Dermis microvascular lymphatic vessel endothelial cell (primary cell): Measurements from ENCODE around the gene BCL10. TPM values are rescaled to one million over a fixed set of nuclear protein-coding genes. Genes with fewer than 3 reads are reported as not detected.

Experiments used
- DNase-seq, 2 donors: peaks; one replicate each; pipeline versions ENCODE4 v3.0.0 to v3.0.0-alpha.2; 2010; ENCODE audit warnings: low read depth in 2 of 2
- total RNA-seq: library from RNA; depleted of rRNA; stranded (reverse); fragments of >200 nt; gene quantifications from 2 replicates; pipeline ENCODE4 v1.2.1, GENCODE V29; 2014

Gene BCL10
- total RNA-seq, 1 donor from 2014 or later = 51.3 TPM

- DNase-seq = no peak
Measured at GRCh38 chr1:85224734-85225623, 51.5 kb downstream of the BCL10 start.

- no peak for DNase-seq
Measured at GRCh38 chr1:85224295-85224694, 52.1 kb downstream of the BCL10 start.

GRCh38 chr1:85223334-85223733 lies 53.1 kb downstream of the BCL10 start:
- DNase-seq = no peak

GRCh38 chr1:85220756-85221201 lies 55.7 kb downstream of the BCL10 start:
- DNase-seq = no peak

- no peak for DNase-seq
Measured at GRCh38 chr1:85219853-85220610, 56.4 kb downstream of the BCL10 start.

- no peak for DNase-seq
Measured at GRCh38 chr1:85216697-85217096, 59.7 kb downstream of the BCL10 start.

Other genes starting within 250 kb of the BCL10 start
- not detected in 2 replicates for gene MCOLN3, start 228.1 kb downstream of the BCL10 start, total RNA-seq
- 4.0 and 6.1 TPM in 2 replicates for gene SYDE2, start 75.6 kb downstream of the BCL10 start, total RNA-seq
- 12.3 and 16.2 TPM in 2 replicates for gene C1orf52, start 17.0 kb downstream of the BCL10 start, total RNA-seq
- 36.8 and 45.9 TPM in 2 replicates for gene DDAH1, start 188.5 kb upstream of the BCL10 start, total RNA-seq